Suprapubic skin (tissue), 4 donors: ENCODE results near the gene CDC27.

ENCODE experiments used
- CTCF ChIP-seq, 2 donors: fragments of 200-600 bp in 1 of 2; fragments of 450-650 bp in 1 of 2; sonication (generic) in 1 of 2; IDR thresholded peaks; one replicate each; pipeline ENCODE4 v1.5.1; 2016 to 2019; ENCODE audit warnings: antibody characterized with exemption in 2 of 2, mild to moderate bottlenecking in 1 of 2, moderate library complexity in 1 of 2
- EP300 ChIP-seq: sonication (generic); formaldehyde crosslinking; IDR thresholded peaks from one replicate; pipeline ENCODE4 v1.6.1; 2017; ENCODE audit warnings: antibody characterized with exemption
- POLR2A ChIP-seq, 2 donors: fragments of 450-650 bp; IDR thresholded peaks; one replicate each; pipeline ENCODE4 v1.6.1; 2017; ENCODE audit warnings: antibody characterized with exemption in 2 of 2, mild to moderate bottlenecking in 2 of 2, moderate library complexity in 2 of 2
- POLR2AphosphoS5 ChIP-seq, 3 donors: sonication (generic); formaldehyde crosslinking; IDR thresholded peaks; one replicate each; pipeline ENCODE4 v1.6.1; 2017; ENCODE audit warnings: antibody characterized with exemption in 3 of 3

- TF ChIP-seq CTCF (IDR thresholded peaks at IDR 0.05) (no peak), EP300 (no peak), POLR2AphosphoS5 (IDR thresholded peaks at IDR 0.05) (no peak), POLR2A (IDR thresholded peaks at IDR 0.05) (no peak)
Observed at GRCh38 chr17:47225436-47225858, 36.4 kb upstream of the CDC27 start.
